ENCODE data around the gene TXNDC17.

The TXNDC17 gene

GRCh38 chr17:6611231-6611630, 29.6 kb upstream of the TXNDC17 start:
- no peak overlapping the region for H3K27ac ChIP-seq
- TF ChIP-seq CTCF (IDR thresholded peaks at IDR 0.05) (no peak), ZFX (IDR thresholded peaks at IDR 0.05; ENCODE audit: borderline replicate concordance) (no peak)

GRCh38 chr17:6623941-6624340, 16.9 kb upstream of the TXNDC17 start:
- no peak for TF ChIP-seq CTCF (IDR thresholded peaks at IDR 0.05)
- no peak for TF ChIP-seq ZFX (IDR thresholded peaks at IDR 0.05; ENCODE audit: borderline replicate concordance)
- H3K27ac ChIP-seq: no peak overlapping the region

GRCh38 chr17:6626616-6627015, 14.2 kb upstream of the TXNDC17 start:
- H3K27ac ChIP-seq: no peak overlapping the region
- TF ChIP-seq CTCF (IDR thresholded peaks at IDR 0.05) (no peak), ZFX (IDR thresholded peaks at IDR 0.05; ENCODE audit: borderline replicate concordance) (no peak)

- no peak overlapping the region for H3K27ac ChIP-seq
- TF ChIP-seq CTCF (IDR thresholded peaks at IDR 0.05) (no peak), ZFX (IDR thresholded peaks at IDR 0.05; ENCODE audit: borderline replicate concordance) (no peak)
Observed at GRCh38 chr17:6627019-6627418, 13.8 kb upstream of the TXNDC17 start.

GRCh38 chr17:6630390-6630789, 10.5 kb upstream of the TXNDC17 start:
- H3K27ac ChIP-seq: no peak overlapping the region
- TF ChIP-seq CTCF (IDR thresholded peaks at IDR 0.05) (no peak), ZFX (IDR thresholded peaks at IDR 0.05; ENCODE audit: borderline replicate concordance) (no peak)

- TF ChIP-seq ZFX (IDR thresholded peaks at IDR 0.05; ENCODE audit: borderline replicate concordance) (no peak), CTCF (IDR thresholded peaks at IDR 0.05) (no peak)
- no peak overlapping the region for H3K27ac ChIP-seq
Observed at GRCh38 chr17:6632530-6632929, 8.3 kb upstream of the TXNDC17 start.

GRCh38 chr17:6633263-6633662, 7.6 kb upstream of the TXNDC17 start:
- no peak for TF ChIP-seq CTCF (IDR thresholded peaks at IDR 0.05)
- no peak for TF ChIP-seq ZFX (IDR thresholded peaks at IDR 0.05; ENCODE audit: borderline replicate concordance)
- no peak overlapping the region for H3K27ac ChIP-seq
